Osteoblast (primary cell): ENCODE results near the gene KLRC3. TPM values are rescaled to one million over a fixed set of nuclear protein-coding genes. Genes with fewer than 3 reads are reported as not detected.

Experiments used
- DNase-seq: peaks from one replicate; pipeline ENCODE4 v3.0.0; 2011; ENCODE audit warnings: low spot score, mixed read lengths; ENCODE audit not compliant: insufficient read length; ENCODE audit errors: missing footprints
- H2AFZ ChIP-seq: 2 replicates; pipeline ENCODE4 v1.6.0; 2011; ENCODE audit warnings: mild to moderate bottlenecking, low read length
- H3K27ac ChIP-seq: 2 replicates; pipeline ENCODE4 v1.5.1; 2011; ENCODE audit warnings: mild to moderate bottlenecking, low read depth, low read length, moderate library complexity
- H3K27me3 ChIP-seq: 2 replicates; pipeline ENCODE4 v1.6.0; 2012; ENCODE audit warnings: mild to moderate bottlenecking, control low read depth, inconsistent platforms, low read length, moderate library complexity; ENCODE audit not compliant: insufficient read depth
- H3K36me3 ChIP-seq: 2 replicates; pipeline ENCODE4 v1.5.1; 2011; ENCODE audit warnings: mild to moderate bottlenecking, low read length, control low read depth, moderate library complexity; ENCODE audit not compliant: insufficient read depth
- H3K4me1 ChIP-seq: 2 replicates; pipeline ENCODE4 v1.5.1; 2011; ENCODE audit warnings: mild to moderate bottlenecking, low read length, control low read depth, moderate library complexity; ENCODE audit not compliant: insufficient read depth
- H3K4me2 ChIP-seq: 2 replicates; pipeline ENCODE4 v1.6.0; 2011; ENCODE audit warnings: mild to moderate bottlenecking, low read length; ENCODE audit not compliant: insufficient read depth
- H3K4me3 ChIP-seq: fragments of 200-600 bp; sonication (generic); 3 replicates; pipeline ENCODE4 v1.5.1; 2012; ENCODE audit warnings: mild to moderate bottlenecking, low read length, inconsistent platforms; ENCODE audit not compliant: insufficient read depth
- H3K79me2 ChIP-seq: 2 replicates; pipeline ENCODE4 v1.6.0; 2012; ENCODE audit warnings: mild to moderate bottlenecking, low read length, control low read depth, inconsistent platforms; ENCODE audit not compliant: insufficient read depth
- H3K9me3 ChIP-seq: 2 replicates; pipeline ENCODE4 v1.5.1; 2011; ENCODE audit warnings: low read depth, low read length, control low read depth
- H4K20me1 ChIP-seq: 2 replicates; pipeline ENCODE4 v1.6.0; 2012; ENCODE audit warnings: mild to moderate bottlenecking, low read length, control low read depth; ENCODE audit not compliant: insufficient read depth
- total RNA-seq: library from RNA; depleted of rRNA; stranded (reverse); fragments of >200 nt; gene quantifications from 2 replicates; pipeline ENCODE4 v1.2.3, GENCODE V29; 2012
- TF ChIP-seq, protein P1 (sequence below): IDR thresholded peaks from 2 replicates; pipeline ENCODE4 v1.5.1; 2011; ENCODE audit warnings: mild to moderate bottlenecking, low read depth, low read length, moderate library complexity; ENCODE audit errors: extremely low read depth

Gene KLRC3
- total RNA-seq, 1 donor: 0.72 TPM

DNA sequence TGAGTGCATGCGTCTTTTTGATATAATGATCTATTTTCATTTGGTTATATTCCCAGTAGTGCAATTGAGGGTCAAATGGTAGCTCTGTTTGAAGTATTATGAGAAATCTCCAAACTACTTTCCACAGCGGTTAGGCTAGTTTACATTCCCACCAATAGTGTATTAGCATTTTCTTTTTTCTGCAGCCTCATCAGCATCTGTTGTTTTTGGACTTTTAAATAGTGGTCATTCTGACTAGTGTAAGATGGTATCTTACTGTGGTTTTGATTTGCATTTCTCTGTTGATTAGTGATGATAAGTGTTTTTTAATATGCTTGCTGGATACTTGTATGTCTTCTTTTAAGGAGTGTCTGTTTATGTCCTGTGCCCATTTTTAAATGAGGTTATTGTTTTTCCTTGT, 36.5 kb upstream of the KLRC3 start:
- H3K36me3 ChIP-seq: no peaks in the 10 kb centered on the region
- H3K79me2 ChIP-seq: no peaks in the 10 kb centered on the region
- no peaks in the 10 kb centered on the region for H3K27me3 ChIP-seq
- no peak overlapping the region for H2AFZ ChIP-seq
- H3K4me3 ChIP-seq: no peak overlapping the region
- H3K4me2 ChIP-seq: no peak overlapping the region
- no peaks in the 10 kb centered on the region for H3K9me3 ChIP-seq
- TF ChIP-seq, protein P1, sequence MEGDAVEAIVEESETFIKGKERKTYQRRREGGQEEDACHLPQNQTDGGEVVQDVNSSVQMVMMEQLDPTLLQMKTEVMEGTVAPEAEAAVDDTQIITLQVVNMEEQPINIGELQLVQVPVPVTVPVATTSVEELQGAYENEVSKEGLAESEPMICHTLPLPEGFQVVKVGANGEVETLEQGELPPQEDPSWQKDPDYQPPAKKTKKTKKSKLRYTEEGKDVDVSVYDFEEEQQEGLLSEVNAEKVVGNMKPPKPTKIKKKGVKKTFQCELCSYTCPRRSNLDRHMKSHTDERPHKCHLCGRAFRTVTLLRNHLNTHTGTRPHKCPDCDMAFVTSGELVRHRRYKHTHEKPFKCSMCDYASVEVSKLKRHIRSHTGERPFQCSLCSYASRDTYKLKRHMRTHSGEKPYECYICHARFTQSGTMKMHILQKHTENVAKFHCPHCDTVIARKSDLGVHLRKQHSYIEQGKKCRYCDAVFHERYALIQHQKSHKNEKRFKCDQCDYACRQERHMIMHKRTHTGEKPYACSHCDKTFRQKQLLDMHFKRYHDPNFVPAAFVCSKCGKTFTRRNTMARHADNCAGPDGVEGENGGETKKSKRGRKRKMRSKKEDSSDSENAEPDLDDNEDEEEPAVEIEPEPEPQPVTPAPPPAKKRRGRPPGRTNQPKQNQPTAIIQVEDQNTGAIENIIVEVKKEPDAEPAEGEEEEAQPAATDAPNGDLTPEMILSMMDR: no peak
- H3K27ac ChIP-seq: no peak overlapping the region
- H3K4me1 ChIP-seq: no peaks in the 10 kb centered on the region
- no peaks in the 10 kb centered on the region for H4K20me1 ChIP-seq
- no peak for DNase-seq

DNA sequence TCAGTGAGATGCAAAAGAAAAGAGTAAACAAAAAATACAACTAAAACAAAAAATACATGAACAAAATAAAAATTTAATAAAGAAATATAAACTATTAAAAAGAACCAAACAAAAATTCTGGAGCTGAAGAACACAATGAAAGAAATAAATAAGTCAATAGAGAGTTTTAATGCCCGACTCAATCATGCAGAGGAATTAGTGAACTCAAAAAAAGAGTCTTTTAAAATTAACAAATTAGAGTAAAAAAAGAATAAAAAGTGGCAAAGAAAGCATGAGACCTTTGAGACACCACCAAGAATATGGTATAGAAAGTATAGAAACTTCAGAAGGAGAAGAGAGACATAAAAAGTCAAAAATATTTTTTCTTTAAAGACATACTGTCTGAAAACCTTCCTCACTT, 35.4 kb upstream of the KLRC3 start:
- H3K4me1 ChIP-seq: no peaks in the 10 kb centered on the region
- H3K79me2 ChIP-seq: no peaks in the 10 kb centered on the region
- TF ChIP-seq, protein P1: no peak
- no peak overlapping the region for H2AFZ ChIP-seq
- no peak overlapping the region for H3K4me2 ChIP-seq
- no peaks in the 10 kb centered on the region for H4K20me1 ChIP-seq
- no peaks in the 10 kb centered on the region for H3K36me3 ChIP-seq
- H3K4me3 ChIP-seq: no peak overlapping the region
- H3K9me3 ChIP-seq: no peaks in the 10 kb centered on the region
- no peak overlapping the region for H3K27ac ChIP-seq
- no peaks in the 10 kb centered on the region for H3K27me3 ChIP-seq
- no peak for DNase-seq

DNA sequence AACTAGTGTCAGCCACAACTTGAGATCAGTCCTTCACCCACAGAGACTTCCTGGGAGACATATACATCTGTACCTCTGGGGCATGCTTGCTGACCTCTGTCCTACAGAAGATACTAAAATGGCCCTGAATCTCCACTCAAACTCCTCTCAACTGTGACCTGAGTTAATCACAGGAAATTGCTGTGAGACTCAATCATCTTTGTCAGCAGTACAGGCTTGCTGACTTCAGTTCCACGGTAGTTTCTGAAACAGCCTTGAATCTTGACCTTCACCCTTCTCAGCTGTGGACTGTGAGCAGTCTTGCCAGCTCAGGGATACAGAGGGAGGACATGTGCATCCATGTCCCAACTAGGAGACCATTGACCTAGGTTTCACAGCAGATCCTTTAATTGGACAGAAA, 34.1 kb upstream of the KLRC3 start:
- H3K4me2 ChIP-seq: no peak overlapping the region
- DNase-seq: no peak
- H3K27me3 ChIP-seq: no peaks in the 10 kb centered on the region
- no peak overlapping the region for H3K4me3 ChIP-seq
- no peaks in the 10 kb centered on the region for H4K20me1 ChIP-seq
- peak overlapping the region; percentile 10 for H2AFZ ChIP-seq
- TF ChIP-seq, protein P1: no peak
- no peaks in the 10 kb centered on the region for H3K9me3 ChIP-seq
- H3K4me1 ChIP-seq: no peaks in the 10 kb centered on the region
- H3K79me2 ChIP-seq: no peaks in the 10 kb centered on the region
- H3K36me3 ChIP-seq: no peaks in the 10 kb centered on the region
- H3K27ac ChIP-seq: no peak overlapping the region

DNA sequence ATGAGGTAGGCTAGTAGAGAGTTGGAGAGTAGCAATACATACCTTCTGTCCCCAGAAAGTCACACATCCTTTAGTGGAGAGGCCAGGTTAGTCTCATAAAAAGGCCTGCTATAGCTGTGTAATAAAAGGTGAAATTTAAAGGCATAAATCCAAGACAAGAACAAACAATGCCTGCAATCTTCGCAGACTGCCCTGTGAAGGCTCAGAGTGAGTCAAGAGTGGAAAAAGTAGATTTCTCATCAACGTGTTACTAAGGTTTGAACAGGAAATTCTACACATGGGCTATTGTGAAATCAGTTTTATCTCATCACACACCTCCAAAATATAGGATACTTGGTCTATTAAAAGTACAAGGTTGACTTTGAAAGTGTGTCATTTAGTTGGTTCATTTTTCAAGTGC, 32.8 kb upstream of the KLRC3 start, which contains the start of gene KLRC1:
TSS of gene KLRC1 (minus strand) at position 222 of the 400 bp plus-strand sequence. CDS start 2,221 bp downstream, outside the sequence.
- no peaks in the 10 kb centered on the region for H3K9me3 ChIP-seq
- no peaks in the 10 kb centered on the region for H3K36me3 ChIP-seq
- no peaks in the 10 kb centered on the region for H3K4me1 ChIP-seq
- no peak within 1 kb of the TSS for H3K4me3 ChIP-seq
- H2AFZ ChIP-seq: no peak within 1 kb of the TSS
- no peak for DNase-seq
- H3K27me3 ChIP-seq: no peaks in the 10 kb centered on the region
- TF ChIP-seq, protein P1: no peak
- H3K79me2 ChIP-seq: no peaks in the 10 kb centered on the region
- no peak within 1 kb of the TSS for H3K4me2 ChIP-seq
- no peak within 1 kb of the TSS for H3K27ac ChIP-seq
- H4K20me1 ChIP-seq: no peaks in the 10 kb centered on the region
